SU-DHL-6 (cell line): Measurements from ENCODE around the gene CALN1.

Experiments used
- H2AFZ ChIP-seq: fragments of 200-600 bp; sonication (generic); 2 replicates; pipeline ENCODE4 v1.6.1; 2014; ENCODE audit warnings: low read depth, mild to moderate bottlenecking, moderate library complexity, mixed read lengths, antibody characterized with exemption, low read length; ENCODE audit not compliant: severe bottlenecking
- H3F3A ChIP-seq: fragments of 200-600 bp; shearing (Covaris generic); 2 replicates; pipeline ENCODE4 v1.6.0; 2016; ENCODE audit warnings: antibody characterized with exemption, mild to moderate bottlenecking; ENCODE audit not compliant: insufficient read depth
- H3K27ac ChIP-seq: fragments of 200-600 bp; sonication (generic); 2 replicates; pipeline ENCODE4 v1.5.1; 2016; ENCODE audit warnings: low read depth, mild to moderate bottlenecking, low read length, moderate library complexity, mixed read lengths
- H3K27me3 ChIP-seq: fragments of 200-600 bp; sonication (generic), shearing (Covaris generic); 2 replicates; pipeline ENCODE4 v1.6.0; 2014; ENCODE audit warnings: mild to moderate bottlenecking, low read length
- H3K36me3 ChIP-seq: fragments of 200-600 bp; sonication (generic); 2 replicates; pipeline ENCODE4 v1.6.1; 2014; ENCODE audit warnings: mild to moderate bottlenecking, low read length, mixed read lengths
- H3K4me2 ChIP-seq: fragments of 300-600, 200-600 bp; shearing (Covaris generic), sonication (generic); 2 replicates; pipeline ENCODE4 v1.6.0; 2014; ENCODE audit warnings: low read length, low read depth, mild to moderate bottlenecking; ENCODE audit not compliant: poor library complexity, severe bottlenecking
- H3K4me3 ChIP-seq: fragments of 200-600 bp; sonication (generic); 2 replicates; pipeline ENCODE4 v1.5.1; 2014; ENCODE audit warnings: antibody characterized with exemption, low read length, mild to moderate bottlenecking, mixed read lengths; ENCODE audit not compliant: insufficient read depth, poor library complexity, severe bottlenecking
- H3K79me2 ChIP-seq: fragments of 200-600 bp; sonication (generic); 2 replicates; pipeline ENCODE4 v1.6.1; 2014; ENCODE audit warnings: mild to moderate bottlenecking, low read length, moderate library complexity; ENCODE audit not compliant: insufficient read depth
- H3K9ac ChIP-seq: fragments of 200-600 bp; sonication (generic); 2 replicates; pipeline ENCODE4 v1.7.0; 2014; ENCODE audit warnings: mild to moderate bottlenecking, low read length
- H3K9me2 ChIP-seq: fragments of 200-600 bp; sonication (generic); replicated peaks from 2 replicates; pipeline ENCODE4 v1.6.1; 2014; ENCODE audit warnings: low read length; ENCODE audit not compliant: insufficient read depth
- H3K9me3 ChIP-seq: fragments of 200-600 bp; sonication (generic); 2 replicates; pipeline ENCODE4 v1.6.1; 2014; ENCODE audit warnings: low read length, mixed read lengths; ENCODE audit not compliant: insufficient read depth
- H4K20me1 ChIP-seq: fragments of 200-600 bp; sonication (generic); 2 replicates; pipeline ENCODE4 v1.6.1; 2014; ENCODE audit warnings: low read depth, mild to moderate bottlenecking, antibody characterized with exemption, low read length, moderate library complexity, mixed read lengths
- EZH2phosphoT487 ChIP-seq: fragments of 200-600 bp; sonication (generic), shearing (Covaris generic); conservative IDR thresholded peaks from 2 replicates; pipeline ENCODE4 v1.6.1; 2018; ENCODE audit warnings: mild to moderate bottlenecking, antibody characterized with exemption, low read length, moderate library complexity, mixed read lengths
- TF ChIP-seq, protein P1 (sequence below): fragments of 200-600 bp; sonication (generic); IDR thresholded peaks from one replicate; pipeline ENCODE4 v1.5.1; 2017; ENCODE audit warnings: antibody characterized with exemption, mild to moderate bottlenecking, low read length, moderate library complexity; ENCODE audit not compliant: insufficient read depth, poor library complexity, severe bottlenecking

CALN1 gene

DNA sequence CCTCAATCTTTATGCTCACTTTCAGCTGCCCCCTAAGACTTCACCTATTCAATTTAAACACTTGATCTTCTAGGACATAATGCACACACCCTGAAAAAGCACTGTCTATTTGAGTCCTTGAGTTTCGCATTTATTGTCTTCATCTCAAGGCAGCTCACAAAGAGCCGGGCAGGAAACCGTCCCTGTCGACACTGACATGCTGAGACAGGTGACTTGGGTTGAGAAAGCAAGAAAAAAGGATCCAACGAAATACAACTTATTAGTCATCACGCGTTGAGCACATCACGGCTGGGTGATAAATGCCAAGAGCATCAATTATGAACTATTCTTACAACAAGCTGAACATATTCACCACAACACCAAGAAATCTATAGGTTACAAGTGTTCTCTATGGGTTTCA is 91.1 kb downstream of the CALN1 start:
- Histone ChIP-seq H3K27ac (no peak overlapping the region), H3K9me3 (no peaks in the 10 kb centered on the region), H3K27me3 (no peaks in the 10 kb centered on the region; the same call in 1 of the 2 replicates), H3K9me2 (no peaks in the 10 kb centered on the region), H3K4me2 (no peak overlapping the region), H2AFZ (no peak overlapping the region), H4K20me1 (no peaks in the 10 kb centered on the region), H3K79me2 (no peaks in the 10 kb centered on the region), H3F3A (no peaks in the 10 kb centered on the region), H3K9ac (no peak overlapping the region), H3K4me3 (no peak overlapping the region), H3K36me3 (no peaks in the 10 kb centered on the region)
- no peak for TF ChIP-seq EZH2phosphoT487
- TF ChIP-seq, protein P1, sequence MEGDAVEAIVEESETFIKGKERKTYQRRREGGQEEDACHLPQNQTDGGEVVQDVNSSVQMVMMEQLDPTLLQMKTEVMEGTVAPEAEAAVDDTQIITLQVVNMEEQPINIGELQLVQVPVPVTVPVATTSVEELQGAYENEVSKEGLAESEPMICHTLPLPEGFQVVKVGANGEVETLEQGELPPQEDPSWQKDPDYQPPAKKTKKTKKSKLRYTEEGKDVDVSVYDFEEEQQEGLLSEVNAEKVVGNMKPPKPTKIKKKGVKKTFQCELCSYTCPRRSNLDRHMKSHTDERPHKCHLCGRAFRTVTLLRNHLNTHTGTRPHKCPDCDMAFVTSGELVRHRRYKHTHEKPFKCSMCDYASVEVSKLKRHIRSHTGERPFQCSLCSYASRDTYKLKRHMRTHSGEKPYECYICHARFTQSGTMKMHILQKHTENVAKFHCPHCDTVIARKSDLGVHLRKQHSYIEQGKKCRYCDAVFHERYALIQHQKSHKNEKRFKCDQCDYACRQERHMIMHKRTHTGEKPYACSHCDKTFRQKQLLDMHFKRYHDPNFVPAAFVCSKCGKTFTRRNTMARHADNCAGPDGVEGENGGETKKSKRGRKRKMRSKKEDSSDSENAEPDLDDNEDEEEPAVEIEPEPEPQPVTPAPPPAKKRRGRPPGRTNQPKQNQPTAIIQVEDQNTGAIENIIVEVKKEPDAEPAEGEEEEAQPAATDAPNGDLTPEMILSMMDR: no peak

- TF ChIP-seq EZH2phosphoT487: no peak
- TF ChIP-seq, protein P1: no peak
- H4K20me1 ChIP-seq: no peaks in the 10 kb centered on the region
- H3K4me2 ChIP-seq: no peak overlapping the region
- H3K9me3 ChIP-seq: no peaks in the 10 kb centered on the region
- no peak overlapping the region for H3K9ac ChIP-seq
- no peak overlapping the region for H2AFZ ChIP-seq
- H3K27ac ChIP-seq: no peak overlapping the region
- H3K36me3 ChIP-seq: no peaks in the 10 kb centered on the region
- no peak overlapping the region for H3K4me3 ChIP-seq
- no peaks in the 10 kb centered on the region for H3K9me2 ChIP-seq
- H3K27me3 ChIP-seq: no peaks in the 10 kb centered on the region; the same call in 1 of the 2 replicates
- no peaks in the 10 kb centered on the region for H3F3A ChIP-seq
- H3K79me2 ChIP-seq: no peaks in the 10 kb centered on the region
Measured at GRCh38 chr7:72317341-72317740, 94.8 kb downstream of the CALN1 start.

DNA sequence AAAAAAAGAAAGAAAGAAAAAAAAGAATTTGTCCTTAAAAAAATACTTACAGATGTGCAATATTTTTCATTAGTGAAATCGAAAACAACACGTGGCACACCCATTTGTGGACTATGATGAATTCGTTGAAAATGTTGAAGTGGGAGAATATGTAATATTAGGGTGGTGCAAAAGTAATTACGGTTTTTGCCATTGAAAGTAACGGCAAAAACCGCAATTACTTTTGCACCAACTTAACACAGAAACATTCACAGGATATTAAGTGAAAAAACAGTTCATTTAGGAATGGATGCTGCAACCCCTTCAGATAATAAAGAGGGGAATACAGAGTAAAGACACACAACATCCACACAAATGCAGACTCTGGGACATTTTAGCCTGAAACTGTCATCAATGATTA is 96.0 kb downstream of the CALN1 start:
- Histone ChIP-seq H2AFZ (no peak overlapping the region), H3K4me2 (no peak overlapping the region), H3F3A (no peaks in the 10 kb centered on the region), H3K9ac (no peak overlapping the region), H4K20me1 (no peaks in the 10 kb centered on the region), H3K4me3 (no peak overlapping the region), H3K27ac (no peak overlapping the region), H3K79me2 (no peaks in the 10 kb centered on the region), H3K9me2 (no peaks in the 10 kb centered on the region), H3K27me3 (no peaks in the 10 kb centered on the region; the same call in 1 of the 2 replicates), H3K9me3 (no peaks in the 10 kb centered on the region), H3K36me3 (no peaks in the 10 kb centered on the region)
- no peak for TF ChIP-seq EZH2phosphoT487
- TF ChIP-seq, protein P1: no peak

- H3K9ac ChIP-seq: no peak overlapping the region
- H3K27me3 ChIP-seq: no peaks in the 10 kb centered on the region
- no peaks in the 10 kb centered on the region for H3K79me2 ChIP-seq
- H3F3A ChIP-seq: no peaks in the 10 kb centered on the region
- no peak overlapping the region for H3K4me3 ChIP-seq
- H2AFZ ChIP-seq: no peak overlapping the region
- H3K4me2 ChIP-seq: no peak overlapping the region
- no peaks in the 10 kb centered on the region for H4K20me1 ChIP-seq
- no peaks in the 10 kb centered on the region for H3K9me2 ChIP-seq
- no peak for TF ChIP-seq EZH2phosphoT487
- TF ChIP-seq, protein P1: no peak
- no peak overlapping the region for H3K27ac ChIP-seq
- no peaks in the 10 kb centered on the region for H3K9me3 ChIP-seq
- no peaks in the 10 kb centered on the region for H3K36me3 ChIP-seq
Measured at GRCh38 chr7:72313906-72314305, 98.2 kb downstream of the CALN1 start.
